Mesothelial cell of epicardium (in vitro differentiated cells): ENCODE measurements around the gene SLC12A7. TPM values are rescaled to one million over a fixed set of nuclear protein-coding genes. Genes with fewer than 3 reads are reported as not detected.
"Not testable (repeated sequence)": the region's sequence is repeated elsewhere in the genome, so short reads cannot be mapped to it uniquely, and the experiment has no call there.

Source experiments
- DNase-seq, 2 experiments: peaks; one replicate each; pipeline ENCODE4 v3.0.0; 2021; ENCODE audit warnings: low spot score in 2 of 2; ENCODE audit not compliant: unreplicated experiment in 2 of 2
- H3K27ac Mint-ChIP-seq: 2 replicates; pipeline ENCODE4 v1.8.0; 2021; ENCODE audit warnings: mixed read lengths
- H3K27me3 Mint-ChIP-seq: 2 replicates; pipeline ENCODE4 v1.8.0; 2021; ENCODE audit warnings: low read depth, mixed read lengths
- H3K36me3 Mint-ChIP-seq: 2 replicates; pipeline ENCODE4 v1.8.0; 2021; ENCODE audit warnings: mixed read lengths
- H3K4me1 Mint-ChIP-seq: 2 replicates; pipeline ENCODE4 v1.8.0; 2021; ENCODE audit warnings: mixed read lengths
- H3K4me3 Mint-ChIP-seq: 2 replicates; pipeline ENCODE4 v1.8.0; 2021; ENCODE audit warnings: mild to moderate bottlenecking, moderate library complexity, mixed read lengths
- H3K9me3 Mint-ChIP-seq: 2 replicates; pipeline ENCODE4 v1.8.0; 2021; ENCODE audit warnings: mixed read lengths
- total RNA-seq: library from RNA; stranded (reverse); gene quantifications from 3 replicates; pipeline ENCODE4 v1.2.1, GENCODE V29; 2021
- TF ChIP-seq, protein P1 (sequence below): fragments of 200-600 bp; sonication (generic); IDR thresholded peaks from one replicate; pipeline ENCODE4 v1.5.0; 2021; ENCODE audit warnings: antibody characterized with exemption; ENCODE audit not compliant: unreplicated experiment

SLC12A7 gene
- total RNA-seq, 1 donor from 2014 or later, result 34.9 TPM

DNA sequence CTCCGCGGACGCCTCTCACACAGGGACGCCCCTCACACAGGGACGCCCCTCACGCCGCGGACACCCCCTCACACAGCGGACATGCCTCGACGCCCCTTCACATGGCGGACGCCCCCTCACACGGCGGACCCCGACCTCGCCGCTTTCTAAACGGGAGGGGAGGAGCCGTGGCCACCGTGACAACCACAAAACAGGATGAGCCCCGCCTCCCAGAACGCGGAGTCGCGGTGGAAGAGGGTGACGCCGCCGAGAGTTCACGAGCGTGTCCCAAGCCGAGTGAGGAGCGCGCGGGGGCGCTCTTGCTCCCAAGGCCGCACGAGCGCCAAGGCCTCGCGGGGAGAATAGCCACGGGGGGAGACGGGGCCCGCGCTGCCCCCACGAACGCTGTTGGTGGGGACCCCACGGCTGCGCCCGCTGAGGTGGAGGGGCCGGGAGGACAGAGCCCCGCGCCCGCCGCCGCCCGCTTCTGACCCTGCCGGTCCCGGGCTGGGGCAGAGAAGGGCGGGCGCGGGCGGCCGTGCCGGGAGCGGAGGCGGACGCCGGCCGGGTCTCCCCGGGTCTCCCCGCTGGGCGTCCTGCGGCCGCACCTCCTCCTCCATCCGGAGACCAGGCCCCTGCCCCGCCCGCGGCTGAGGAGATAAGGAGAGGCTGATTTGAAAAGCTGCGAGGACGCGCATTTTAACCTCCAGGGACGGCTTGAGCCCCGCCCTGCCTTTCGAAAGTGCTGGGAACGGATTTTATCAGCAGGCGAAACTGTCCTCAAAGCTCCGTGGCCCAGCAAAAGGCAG, 107.2 kb downstream of the SLC12A7 start:
- Mint-ChIP-seq H3K9me3 (no peaks in the 10 kb centered on the region), H3K27ac (peak overlapping the region; percentile 81), H3K4me3 (peak overlapping the region; percentile 69), H3K36me3 (no peaks in the 10 kb centered on the region), H3K27me3 (peaks cover 70% of the 10 kb centered on the region), H3K4me1 (peaks cover 28% of the 10 kb centered on the region)
- TF ChIP-seq, protein P1, sequence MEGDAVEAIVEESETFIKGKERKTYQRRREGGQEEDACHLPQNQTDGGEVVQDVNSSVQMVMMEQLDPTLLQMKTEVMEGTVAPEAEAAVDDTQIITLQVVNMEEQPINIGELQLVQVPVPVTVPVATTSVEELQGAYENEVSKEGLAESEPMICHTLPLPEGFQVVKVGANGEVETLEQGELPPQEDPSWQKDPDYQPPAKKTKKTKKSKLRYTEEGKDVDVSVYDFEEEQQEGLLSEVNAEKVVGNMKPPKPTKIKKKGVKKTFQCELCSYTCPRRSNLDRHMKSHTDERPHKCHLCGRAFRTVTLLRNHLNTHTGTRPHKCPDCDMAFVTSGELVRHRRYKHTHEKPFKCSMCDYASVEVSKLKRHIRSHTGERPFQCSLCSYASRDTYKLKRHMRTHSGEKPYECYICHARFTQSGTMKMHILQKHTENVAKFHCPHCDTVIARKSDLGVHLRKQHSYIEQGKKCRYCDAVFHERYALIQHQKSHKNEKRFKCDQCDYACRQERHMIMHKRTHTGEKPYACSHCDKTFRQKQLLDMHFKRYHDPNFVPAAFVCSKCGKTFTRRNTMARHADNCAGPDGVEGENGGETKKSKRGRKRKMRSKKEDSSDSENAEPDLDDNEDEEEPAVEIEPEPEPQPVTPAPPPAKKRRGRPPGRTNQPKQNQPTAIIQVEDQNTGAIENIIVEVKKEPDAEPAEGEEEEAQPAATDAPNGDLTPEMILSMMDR, result no peak
- DNase-seq, result peak; percentile 45 to 70

DNA sequence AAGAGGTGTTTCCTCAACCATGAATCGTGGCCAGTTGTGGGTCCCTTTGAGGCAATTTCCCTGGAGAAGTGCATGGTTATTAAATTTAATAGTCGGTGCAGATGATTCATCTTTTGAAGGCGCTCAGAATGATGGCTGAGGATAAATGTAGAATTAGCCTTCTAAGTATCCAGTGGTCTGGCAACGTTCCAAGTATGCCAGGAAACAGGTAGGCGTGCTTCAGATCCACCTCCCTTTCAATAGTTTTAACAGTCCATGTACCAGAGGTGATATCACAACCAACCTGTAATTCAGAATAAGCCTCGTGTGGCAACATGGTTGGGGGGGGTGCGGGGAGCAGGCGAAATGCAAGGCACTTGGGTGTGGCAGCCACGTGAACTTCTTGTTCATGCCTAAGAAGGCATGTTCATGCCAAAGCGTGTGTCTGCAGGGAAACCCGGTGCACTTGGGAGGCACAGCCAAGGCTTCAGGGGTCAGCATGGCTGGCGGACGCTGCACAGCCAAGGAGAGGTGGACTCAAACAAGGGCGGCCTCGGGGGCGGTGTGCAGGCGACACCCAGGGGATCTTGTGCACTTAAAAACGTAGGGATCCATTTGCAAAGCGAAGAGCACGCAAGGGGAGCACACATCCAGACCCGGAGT, 108.4 kb downstream of the SLC12A7 start:
- H3K4me3 Mint-ChIP-seq, result peak overlapping the region; percentile 51
- no peaks in the 10 kb centered on the region for H3K9me3 Mint-ChIP-seq
- H3K4me1 Mint-ChIP-seq, result peaks cover 28% of the 10 kb centered on the region
- peak; percentile 16 to 49 for DNase-seq
- no peaks in the 10 kb centered on the region for H3K36me3 Mint-ChIP-seq
- H3K27ac Mint-ChIP-seq, result no peak overlapping the region
- H3K27me3 Mint-ChIP-seq, result peaks cover 80% of the 10 kb centered on the region
- TF ChIP-seq, protein P1, result no peak

DNA sequence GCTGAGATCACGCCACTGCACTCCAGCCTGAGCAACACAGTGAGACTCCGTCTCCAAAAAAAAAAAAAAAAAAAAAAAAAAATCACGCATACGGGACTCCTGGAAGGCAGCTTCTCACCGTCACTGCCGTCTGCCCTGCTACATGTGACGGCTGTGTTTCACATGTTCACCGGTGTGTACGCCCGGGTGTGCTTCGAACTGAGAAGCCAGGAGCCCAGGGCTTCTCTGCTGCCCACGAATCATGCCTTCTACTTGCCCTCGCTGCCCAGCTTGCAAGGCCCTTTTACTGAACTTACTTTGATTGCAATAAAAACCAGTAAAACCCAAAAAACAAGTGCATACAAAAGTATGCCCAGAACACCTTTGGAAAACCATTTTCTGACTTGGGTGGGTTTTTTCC, 109.0 kb downstream of the SLC12A7 start:
- TF ChIP-seq, protein P1, result no peak

DNA sequence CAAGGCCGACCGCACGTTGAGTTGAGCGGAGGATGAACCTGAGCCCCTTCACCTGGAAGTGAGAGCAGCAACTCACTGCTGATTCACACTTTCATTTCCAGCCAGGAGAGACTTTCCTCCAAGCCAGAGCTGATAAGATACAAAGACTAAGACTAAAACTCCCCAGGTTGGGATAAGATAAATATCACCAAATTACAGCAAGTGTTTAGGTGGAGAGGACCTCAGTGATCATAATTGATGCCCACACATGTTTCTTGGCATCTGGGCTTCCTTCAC, 109.7 kb downstream of the SLC12A7 start:
- DNase-seq, result no peak
- H3K27me3 Mint-ChIP-seq, result peaks cover 78% of the 10 kb centered on the region
- H3K9me3 Mint-ChIP-seq, result no peaks in the 10 kb centered on the region
- H3K36me3 Mint-ChIP-seq, result no peaks in the 10 kb centered on the region
- TF ChIP-seq, protein P1, result no peak
- H3K4me3 Mint-ChIP-seq, result no peak overlapping the region
- H3K4me1 Mint-ChIP-seq, result peaks cover 27% of the 10 kb centered on the region
- peak overlapping the region; percentile 30 for H3K27ac Mint-ChIP-seq

More for the DNA sequence above, 109.0 kb downstream of the SLC12A7 start:
- H3K9me3 Mint-ChIP-seq, result no peaks in the 10 kb centered on the region
- no peak overlapping the region for H3K4me3 Mint-ChIP-seq
- no peaks in the 10 kb centered on the region for H3K36me3 Mint-ChIP-seq
- H3K27ac Mint-ChIP-seq, result no peak overlapping the region
- H3K4me1 Mint-ChIP-seq, result peaks cover 28% of the 10 kb centered on the region
- peak in 1 of 2 experiments; percentile 37 for DNase-seq
- peaks cover 83% of the 10 kb centered on the region for H3K27me3 Mint-ChIP-seq

DNA sequence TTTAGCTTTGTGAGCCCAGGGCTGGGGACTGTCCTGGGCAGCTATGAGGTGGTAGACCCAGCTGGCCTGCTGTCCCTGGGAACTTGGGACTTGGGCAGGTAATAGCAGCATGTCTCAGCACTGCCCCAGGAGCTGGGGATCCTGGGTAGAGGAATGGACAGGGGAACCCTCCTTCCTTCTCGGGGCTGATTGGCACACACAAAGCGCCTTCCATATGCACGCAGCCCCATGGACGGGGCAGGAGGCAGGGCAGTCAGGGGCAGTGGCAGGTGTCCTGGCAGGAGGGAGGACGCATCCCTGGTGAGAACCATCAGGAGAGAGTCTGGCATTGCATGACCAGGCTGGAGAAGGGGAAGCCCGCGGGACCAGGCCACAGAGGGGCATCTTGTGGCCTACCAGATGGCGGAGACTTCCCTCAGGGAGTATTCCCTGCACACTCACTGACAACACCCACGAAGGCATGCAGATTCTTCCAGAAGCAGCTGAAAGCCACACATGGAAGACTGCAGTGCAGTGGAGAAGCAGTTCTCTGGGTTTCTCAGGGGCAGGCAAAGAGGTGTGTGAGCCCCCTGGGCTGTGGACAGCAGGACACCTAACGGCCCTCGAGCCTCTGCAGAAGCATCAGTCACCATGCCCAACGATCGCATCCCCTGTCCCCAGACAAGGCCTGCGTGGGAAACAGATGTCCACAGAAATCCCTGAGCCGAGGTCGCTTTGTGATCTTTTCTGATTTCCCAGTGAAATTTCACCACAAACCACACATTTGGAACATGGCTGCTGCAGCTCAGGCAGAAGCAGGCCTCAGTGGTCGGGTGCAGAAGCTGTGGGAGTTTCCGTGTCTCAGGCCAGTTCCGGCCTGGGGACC, 110.2 kb downstream of the SLC12A7 start:
- Mint-ChIP-seq H3K27ac (peak overlapping the region; percentile 30), H3K36me3 (no peaks in the 10 kb centered on the region), H3K27me3 (peaks cover 77% of the 10 kb centered on the region), H3K4me3 (no peak overlapping the region), H3K9me3 (no peaks in the 10 kb centered on the region), H3K4me1 (peaks cover 32% of the 10 kb centered on the region)
- DNase-seq, result peak in 1 of 2 experiments; percentile 31
- TF ChIP-seq, protein P1, result no peak

DNA sequence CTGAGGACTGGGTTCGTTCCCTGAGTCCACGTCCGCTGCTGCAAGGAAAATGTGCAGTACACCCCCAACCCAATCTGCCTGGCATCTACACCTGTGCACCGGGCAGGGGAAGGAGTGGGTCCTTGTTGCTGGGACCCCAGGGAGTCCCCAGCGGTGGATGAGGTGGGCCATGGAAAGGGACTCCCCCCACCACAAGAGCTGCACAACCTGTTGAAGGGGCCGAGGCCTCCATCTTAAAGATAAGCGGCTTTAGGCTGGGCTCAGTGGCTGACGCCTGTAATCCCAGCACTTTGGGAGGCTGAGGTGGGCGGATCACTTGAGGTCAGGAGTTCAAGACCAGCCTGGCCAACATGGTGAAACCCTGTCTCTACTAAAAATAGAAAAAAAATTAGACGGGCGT, 111.0 kb downstream of the SLC12A7 start:
- Mint-ChIP-seq H3K27me3 (peaks cover 71% of the 10 kb centered on the region), H3K4me1 (peaks cover 32% of the 10 kb centered on the region)
- not testable (repeated sequence) for H3K4me3 Mint-ChIP-seq, DNase-seq, H3K9me3 Mint-ChIP-seq, H3K36me3 Mint-ChIP-seq, H3K27ac Mint-ChIP-seq
